Endodermal cell (in vitro differentiated cells): ENCODE data around the gene LRP5. TPM values are rescaled to one million over a fixed set of nuclear protein-coding genes. Genes with fewer than 3 reads are reported as not detected.

ENCODE experiments used
- DNase-seq: peaks from one replicate; pipeline ENCODE4 v3.0.0-alpha.2; 2017
- H3K27ac ChIP-seq: 2 replicates; pipeline ENCODE4 v1.5.1; 2013; ENCODE audit warnings: mild to moderate bottlenecking, low read depth, low read length, moderate library complexity
- H3K27me3 ChIP-seq: 2 replicates; pipeline ENCODE4 v1.6.1; 2013; ENCODE audit warnings: mild to moderate bottlenecking, low read length, moderate library complexity; ENCODE audit not compliant: insufficient read depth, control insufficient read depth, poor library complexity, severe bottlenecking
- H3K36me3 ChIP-seq: 2 replicates; pipeline ENCODE4 v1.7.0; 2013; ENCODE audit warnings: mild to moderate bottlenecking, low read length, moderate library complexity; ENCODE audit not compliant: control insufficient read depth, insufficient read depth
- H3K4me1 ChIP-seq: one replicate; pipeline ENCODE4 v1.7.0; 2013; ENCODE audit warnings: low read length; ENCODE audit not compliant: control insufficient read depth, insufficient read depth
- H3K4me3 ChIP-seq: 2 replicates; pipeline ENCODE4 v1.5.1; 2013; ENCODE audit warnings: mild to moderate bottlenecking, low read length, moderate library complexity
- H3K9ac ChIP-seq: 2 replicates; pipeline ENCODE4 v1.6.1; 2013; ENCODE audit warnings: mild to moderate bottlenecking, low read length, moderate library complexity; ENCODE audit not compliant: poor library complexity, severe bottlenecking; ENCODE audit errors: extremely low read depth
- H3K9me3 ChIP-seq: 2 replicates; pipeline ENCODE4 v1.6.1; 2013; ENCODE audit warnings: mild to moderate bottlenecking, low read length, moderate library complexity; ENCODE audit not compliant: control insufficient read depth
- H3K27ac Mint-ChIP-seq: 2 replicates; pipeline ENCODE4 v1.8.0; 2020; ENCODE audit warnings: mixed read lengths
- H3K27me3 Mint-ChIP-seq: 2 replicates; pipeline ENCODE4 v1.8.0; 2021; ENCODE audit warnings: mild to moderate bottlenecking, mixed read lengths; ENCODE audit not compliant: insufficient read depth
- H3K36me3 Mint-ChIP-seq: 2 replicates; pipeline ENCODE4 v1.8.0; 2020; ENCODE audit warnings: low read depth, mixed read lengths
- H3K4me1 Mint-ChIP-seq: 2 replicates; pipeline ENCODE4 v1.8.0; 2020; ENCODE audit warnings: mixed read lengths
- H3K4me3 Mint-ChIP-seq: 2 replicates; pipeline ENCODE4 v1.8.0; 2020; ENCODE audit warnings: mild to moderate bottlenecking, moderate library complexity, mixed read lengths
- H3K9me3 Mint-ChIP-seq: 2 replicates; pipeline ENCODE4 v1.8.0; 2020; ENCODE audit warnings: mild to moderate bottlenecking, mixed read lengths
- CTCF ChIP-seq: fragments of 200-600 bp; sonication (generic); conservative IDR thresholded peaks from 2 replicates; pipeline ENCODE4 v1.5.0; 2021; ENCODE audit warnings: antibody characterized with exemption, mild to moderate bottlenecking
- WGBS, 2 experiments: methylation state at CpG; one replicate each; pipeline versions ENCODE4 v1.1.5 to v1.1.7; 2013; ENCODE audit warnings: missing lambda C conversion rate in 2 of 2, mixed read lengths in 1 of 2; ENCODE audit not compliant: insufficient coverage in 1 of 2, insufficient read length in 1 of 2; 5-methylcytosine and 5-hydroxymethylcytosine counted together
- total RNA-seq, 2 donors: library from RNA; stranded (reverse); fragmentation: NEBNext Ultra II Directional in 1 of 2; extraction: Animal tissue kit (Norgen Biotek cat#: 25700) in 1 of 2; gene quantifications; 2 replicates in 1 of 2; 3 replicates in 1 of 2; pipeline ENCODE4 v1.2.1, GENCODE V29; 2021

Gene LRP5
- total RNA-seq, 2 donors from 2014 or later, result 58.2 to 64.1 TPM

- DNase-seq, result no peak
- H3K4me3 ChIP-seq, result no peak overlapping the region
- Mint-ChIP-seq H3K27me3 (no peaks in the 10 kb centered on the region), H3K9me3 (no peaks in the 10 kb centered on the region), H3K4me3 (no peak overlapping the region), H3K27ac (no peak overlapping the region), H3K36me3 (peaks cover 25% of the 10 kb centered on the region), H3K4me1 (no peaks in the 10 kb centered on the region)
- 95 to 98% methylated on average over 18 to 25 of the region's 25 CpGs for WGBS, 2 experiments
- no peak for TF ChIP-seq CTCF
- no peak overlapping the region for H3K27ac ChIP-seq
- no peaks in the 10 kb centered on the region for H3K4me1 ChIP-seq
- H3K9me3 ChIP-seq, result no peaks in the 10 kb centered on the region
- H3K36me3 ChIP-seq, result peaks cover 15% of the 10 kb centered on the region
- H3K27me3 ChIP-seq, result no peaks in the 10 kb centered on the region
- H3K9ac ChIP-seq, result no peak overlapping the region
These were observed 136.2 kb downstream of the LRP5 start for GRCh38 chr11:68448604-68449011.

- Histone ChIP-seq H3K27ac (no peak overlapping the region), H3K9ac (no peak overlapping the region), H3K4me3 (no peak overlapping the region), H3K27me3 (no peaks in the 10 kb centered on the region), H3K36me3 (peaks cover 15% of the 10 kb centered on the region), H3K9me3 (no peaks in the 10 kb centered on the region), H3K4me1 (no peaks in the 10 kb centered on the region)
- no peak overlapping the region for H3K27ac Mint-ChIP-seq
- no peaks in the 10 kb centered on the region for H3K9me3 Mint-ChIP-seq
- no peak overlapping the region for H3K4me3 Mint-ChIP-seq
- no peaks in the 10 kb centered on the region for H3K27me3 Mint-ChIP-seq
- H3K36me3 Mint-ChIP-seq, result peaks cover 22% of the 10 kb centered on the region
- H3K4me1 Mint-ChIP-seq, result peaks cover 3% of the 10 kb centered on the region
- no peak for DNase-seq
- WGBS, 2 experiments, result 93 to 100% methylated on average over 6 to 11 of the region's 11 CpGs
- TF ChIP-seq CTCF, result no peak
These were observed 137.6 kb downstream of the LRP5 start for GRCh38 chr11:68449951-68450350.

GRCh38 chr11:68450711-68451110, 138.3 kb downstream of the LRP5 start:
- no peaks in the 10 kb centered on the region for H3K4me1 ChIP-seq
- Mint-ChIP-seq H3K27me3 (no peaks in the 10 kb centered on the region), H3K4me1 (peaks cover 7% of the 10 kb centered on the region), H3K36me3 (peaks cover 22% of the 10 kb centered on the region), H3K4me3 (no peak overlapping the region), H3K9me3 (no peaks in the 10 kb centered on the region), H3K27ac (no peak overlapping the region)
- no peak overlapping the region for H3K27ac ChIP-seq
- DNase-seq, result no peak
- H3K36me3 ChIP-seq, result peaks cover 15% of the 10 kb centered on the region
- H3K4me3 ChIP-seq, result no peak overlapping the region
- no peak overlapping the region for H3K9ac ChIP-seq
- no peak for TF ChIP-seq CTCF
- WGBS, 2 experiments, result 84 to 97% methylated on average over 8 of the region's 8 CpGs
- no peaks in the 10 kb centered on the region for H3K27me3 ChIP-seq
- H3K9me3 ChIP-seq, result no peaks in the 10 kb centered on the region
